ENCODE data around the gene INF2. TPM values are rescaled to one million over a fixed set of nuclear protein-coding genes. Genes with fewer than 3 reads are reported as not detected.
"Not testable (repeated sequence)": the region's sequence is repeated elsewhere in the genome, so short reads cannot be mapped to it uniquely, and the experiment has no call there.

INF2 gene
- total RNA-seq, 2 experiments from 2014 or later, result 74.9 to 76.9 TPM

- no peaks in the 10 kb centered on the region for H3K36me3 Mint-ChIP-seq (ENCODE audit: low read depth)
- CTCF ChIA-PET, result no interaction called here
- POLR2A ChIA-PET, result no interaction called here
- Histone ChIP-seq H3K36me3 (ENCODE audit: insufficient read depth, low read length) (no peaks in the 10 kb centered on the region), H3K27ac (ENCODE audit: low read depth in 1 of 2, low read length in 2 of 2) (no peak overlapping the region), H3K9me3 (ENCODE audit: control insufficient read depth in 1 of 2, insufficient read depth in 1 of 2, low read length in 2 of 2) (peaks cover 3 to 18% of the 10 kb centered on the region in 2 experiments), H3K4me3 (ENCODE audit: low read length) (no peak overlapping the region), H3K27me3 (ENCODE audit: control insufficient read depth in 1 of 2, insufficient read depth in 2 of 2, low read length in 2 of 2) (peaks cover 0 to 6% of the 10 kb centered on the region in 2 experiments), H3K4me1 (ENCODE audit: insufficient read depth, low read length) (peaks cover 19% of the 10 kb centered on the region)
- H3K4me1 Mint-ChIP-seq (ENCODE audit: low read depth), result peaks cover 18% of the 10 kb centered on the region
- no peak for DNase-seq
- H3K27me3 Mint-ChIP-seq, result no peaks in the 10 kb centered on the region
- intact Hi-C loops (cut with DNase I, micrococcal nuclease), result no loop called here
- no peak for TF ChIP-seq CTCF (IDR thresholded peaks at IDR 0.05)
- ATAC-seq (ENCODE audit: poor library complexity), result no peak
- no peak overlapping the region for H3K4me3 Mint-ChIP-seq
- no peak overlapping the region for H3K27ac Mint-ChIP-seq
- no peaks in the 10 kb centered on the region for H3K9me3 Mint-ChIP-seq
Observed at GRCh38 chr14:104652386-104652785, 37.0 kb upstream of the INF2 start.

- intact Hi-C loops (cut with DNase I, micrococcal nuclease); H3K27me3 Mint-ChIP-seq; ATAC-seq (ENCODE audit: poor library complexity); POLR2A ChIA-PET; H3K9me3 Mint-ChIP-seq; H3K36me3 ChIP-seq (ENCODE audit: insufficient read depth, low read length); H3K27me3 ChIP-seq (ENCODE audit: control insufficient read depth in 1 of 2, insufficient read depth in 2 of 2, low read length in 2 of 2); H3K27ac ChIP-seq (ENCODE audit: low read depth in 1 of 2, low read length in 2 of 2); H3K27ac Mint-ChIP-seq; H3K4me3 Mint-ChIP-seq; CTCF ChIA-PET; H3K36me3 Mint-ChIP-seq (ENCODE audit: low read depth); DNase-seq; H3K4me3 ChIP-seq (ENCODE audit: low read length): not testable (repeated sequence)
- Histone ChIP-seq H3K4me1 (ENCODE audit: insufficient read depth, low read length) (peaks cover 24% of the 10 kb centered on the region), H3K9me3 (ENCODE audit: control insufficient read depth in 1 of 2, insufficient read depth in 1 of 2, low read length in 2 of 2) (peaks cover 3 to 18% of the 10 kb centered on the region in 2 experiments)
- H3K4me1 Mint-ChIP-seq (ENCODE audit: low read depth), result peaks cover 25% of the 10 kb centered on the region
Observed at GRCh38 chr14:104653130-104653920, 36.1 kb upstream of the INF2 start.

- peaks cover 3 to 19% of the 10 kb centered on the region in 2 experiments for H3K9me3 ChIP-seq (ENCODE audit: control insufficient read depth in 1 of 2, insufficient read depth in 1 of 2, low read length in 2 of 2)
- Mint-ChIP-seq H3K9me3 (no peaks in the 10 kb centered on the region), H3K27me3 (no peaks in the 10 kb centered on the region), H3K36me3 (ENCODE audit: low read depth) (no peaks in the 10 kb centered on the region), H3K4me1 (ENCODE audit: low read depth) (peaks cover 33% of the 10 kb centered on the region), H3K4me3 (no peak overlapping the region), H3K27ac (no peak overlapping the region)
- DNase-seq (no peak), ATAC-seq (ENCODE audit: poor library complexity) (no peak)
- no peak overlapping the region for H3K27ac ChIP-seq (ENCODE audit: low read depth in 1 of 2, low read length in 2 of 2)
- ChIA-PET POLR2A (no interaction called here), CTCF (no interaction called here)
- H3K4me3 ChIP-seq (ENCODE audit: low read length), result no peak overlapping the region
- peaks cover 1 to 7% of the 10 kb centered on the region in 2 experiments for H3K27me3 ChIP-seq (ENCODE audit: control insufficient read depth in 1 of 2, insufficient read depth in 2 of 2, low read length in 2 of 2)
- no peaks in the 10 kb centered on the region for H3K36me3 ChIP-seq (ENCODE audit: insufficient read depth, low read length)
- no peak for TF ChIP-seq CTCF (IDR thresholded peaks at IDR 0.05)
- H3K4me1 ChIP-seq (ENCODE audit: insufficient read depth, low read length), result peaks cover 26% of the 10 kb centered on the region
- intact Hi-C loops (cut with DNase I, micrococcal nuclease), result no loop called here
Observed at GRCh38 chr14:104654119-104654518, 35.3 kb upstream of the INF2 start.
